K562 (cell line): ENCODE results near the gene ICE2. TPM values are rescaled to one million over a fixed set of nuclear protein-coding genes. Genes with fewer than 3 reads are reported as not detected.

Source experiments
- ATAC-seq: fragments of 200-7000 bp; cut with Tn5 transposase; 3 replicates; pipeline ENCODE4 v1.9.1; 2020; ENCODE audit warnings: moderate library complexity
- BruUV-seq: library from RNA; stranded (reverse); fragments of 400-500 nt; replicated peaks from 2 replicates; lab custom pipeline; 2021; lab: Mats Ljungman, UMichigan
- CTCF ChIA-PET: fragments of 300-600 bp; formaldehyde crosslinking; extraction: SDS; loops from one replicate; lab custom pipeline; 2021; ENCODE audit warnings: low intra/inter-chr PET ratio; lab: Yijun Ruan, JAX
- POLR2A ChIA-PET: fragments of 300-600, 350-650 bp; sonication (Branson Sonifier 250); formaldehyde crosslinking; extraction: SDS; loops from one replicate; lab custom pipeline; 2021; ENCODE audit warnings: antibody characterized with exemption, inconsistent platforms; lab: Yijun Ruan, JAX
- DNase-seq, 4 experiments: peaks; one replicate each; pipeline versions ENCODE4 v3.0.0 to v3.0.0-alpha.2; 2011 to 2018; ENCODE audit warnings: low spot score in 3 of 4, mixed read lengths in 3 of 4; ENCODE audit errors: extremely low read depth in 1 of 4
- FAIRE-seq: peaks from 2 replicates; lab custom pipeline; 2011; peaks lifted over from hg19 to GRCh38; lab: Jason Lieb, UNC
- H2AFZ ChIP-seq: 2 replicates; pipeline ENCODE4 v1.6.0; 2011; ENCODE audit warnings: low read depth, low read length, control low read depth, inconsistent platforms
- H3K27ac ChIP-seq: fragments of 200-600 bp; 3 replicates; pipeline ENCODE4 v1.8.0; 2011; ENCODE audit warnings: low read depth, mild to moderate bottlenecking, control low read depth, inconsistent platforms, low read length, moderate library complexity, mixed read lengths; ENCODE audit errors: extremely low read depth
- H3K27me3 ChIP-seq, 2 experiments: fragments of 300-600 bp in 1 of 2; 2 replicates in 1 of 2; 3 replicates in 1 of 2; pipeline versions ENCODE4 v1.6.0 to v1.8.0; 2011; ENCODE audit warnings: inconsistent platforms in 2 of 2, low read length in 2 of 2, mild to moderate bottlenecking in 1 of 2, mixed read lengths in 1 of 2, moderate library complexity in 1 of 2; ENCODE audit not compliant: control insufficient read depth in 2 of 2, insufficient read depth in 2 of 2
- H3K36me3 ChIP-seq: fragments of 300-600 bp; 3 replicates; pipeline ENCODE4 v1.8.0; 2011; ENCODE audit warnings: mild to moderate bottlenecking, low read length, inconsistent platforms; ENCODE audit not compliant: control insufficient read depth, insufficient read depth
- H3K4me1 ChIP-seq, 2 experiments: fragments of 200-600 bp in 1 of 2; replicated peaks in 1 of 2; 2 replicates in 1 of 2; 3 replicates in 1 of 2; pipeline versions ENCODE4 v1.5.1 to v1.8.0; 2011; ENCODE audit warnings: inconsistent platforms in 2 of 2, low read length in 2 of 2, mild to moderate bottlenecking in 1 of 2, mixed read lengths in 1 of 2, moderate library complexity in 1 of 2; ENCODE audit not compliant: control insufficient read depth in 2 of 2, insufficient read depth in 2 of 2
- H3K4me2 ChIP-seq: 2 replicates; pipeline ENCODE4 v1.6.1; 2011; ENCODE audit warnings: low read length, control low read depth, inconsistent platforms, mixed read lengths; ENCODE audit not compliant: insufficient read depth
- H3K4me3 ChIP-seq: fragments of 200-600 bp; sonication (generic), shearing (Covaris generic); 2 replicates; pipeline ENCODE4 v1.5.1; 2016; ENCODE audit warnings: control low read depth, inconsistent platforms
- H3K79me2 ChIP-seq: fragments of 200-600 bp; 3 replicates; pipeline ENCODE4 v1.8.0; 2011; ENCODE audit warnings: low read length, inconsistent platforms; ENCODE audit not compliant: control insufficient read depth, insufficient read depth
- H3K9ac ChIP-seq, 2 experiments: 2 replicates each; pipeline versions ENCODE4 v1.6.0 to v1.6.1; 2011; ENCODE audit warnings: low read depth in 2 of 2, low read length in 2 of 2, control low read depth in 1 of 2, inconsistent platforms in 1 of 2, mild to moderate bottlenecking in 1 of 2, mixed read lengths in 1 of 2; ENCODE audit not compliant: insufficient read depth in 1 of 2
- H3K9me1 ChIP-seq: one replicate; pipeline ENCODE4 v1.6.0; 2011; ENCODE audit warnings: inconsistent platforms, mild to moderate bottlenecking, low read length, moderate library complexity; ENCODE audit not compliant: control insufficient read depth, insufficient read depth
- H3K9me3 ChIP-seq: replicated peaks from 2 replicates; pipeline ENCODE4 v1.5.1; 2011; ENCODE audit warnings: low read depth, low read length, inconsistent platforms; ENCODE audit not compliant: control insufficient read depth, insufficient read depth
- H4K20me1 ChIP-seq: replicated peaks from 2 replicates; pipeline ENCODE4 v1.6.1; 2011; ENCODE audit warnings: low read length, inconsistent platforms, mixed read lengths; ENCODE audit not compliant: control insufficient read depth, insufficient read depth
- CREBBP ChIP-seq: IDR thresholded peaks from one replicate; pipeline ENCODE4 v1.6.1; 2012; ENCODE audit warnings: low read depth, mild to moderate bottlenecking, control low read depth, inconsistent platforms, low read length
- CXXC5 ChIP-seq: fragments of 250-450 bp; sonication (Bioruptor Pico); IDR thresholded peaks from 2 replicates; pipeline ENCODE4 v1.8.0; 2022; ENCODE audit warnings: inconsistent platforms, mild to moderate bottlenecking, moderate library complexity
- HNRNPK ChIP-seq: fragments of 200-400 bp; formaldehyde crosslinking; IDR thresholded peaks from one replicate; pipeline ENCODE4 v1.6.1; 2018; ENCODE audit warnings: mild to moderate bottlenecking, low read depth, low read length; ENCODE audit not compliant: poor library complexity, severe bottlenecking
- MYC ChIP-seq, 2 experiments: fragments of 250-450 bp in 1 of 2; sonication (Bioruptor Pico) in 1 of 2; IDR thresholded peaks; 2 replicates each; pipeline versions ENCODE4 v1.5.1 to v1.6.1; 2012 to 2021; ENCODE audit warnings: low read depth in 2 of 2, borderline replicate concordance in 1 of 2, improper control_type of control experiment in 1 of 2, low read length in 1 of 2, mild to moderate bottlenecking in 1 of 2, moderate library complexity in 1 of 2
- PCBP2 ChIP-seq: fragments of 200-400 bp; formaldehyde crosslinking; IDR thresholded peaks from 2 replicates; pipeline ENCODE4 v1.6.1; 2018; ENCODE audit warnings: low read length, low read depth, mild to moderate bottlenecking, moderate library complexity; ENCODE audit not compliant: poor library complexity, severe bottlenecking
- TGIF2 ChIP-seq: sonication (generic); formaldehyde crosslinking; IDR thresholded peaks from 2 replicates; pipeline ENCODE4 v1.8.1; 2022; ENCODE audit warnings: mild to moderate bottlenecking, missing genetic modification reagents, moderate library complexity
- TSC22D4 ChIP-seq: fragments of 450-650 bp; IDR thresholded peaks from 2 replicates; pipeline ENCODE4 v1.6.1; 2016; ENCODE audit warnings: missing genetic modification characterization, missing biosample characterization, control low read depth
- ZNF507 ChIP-seq: conservative IDR thresholded peaks from 2 replicates; pipeline ENCODE4 v1.6.1; 2017; ENCODE audit warnings: missing genetic modification characterization, missing compliant biosample characterization
- WGBS: fragments of 100-300 bp; shearing (Covaris generic); methylation state at CpG from one replicate; pipeline ENCODE4 v1.1.6; 2016; ENCODE audit warnings: low coverage, mixed read lengths; ENCODE audit not compliant: insufficient coverage; ENCODE audit errors: missing lambda C conversion rate; 5-methylcytosine and 5-hydroxymethylcytosine counted together
- in situ Hi-C: fragments of 300-500 bp; cut with MboI; formaldehyde crosslinking; loops from 4 replicates; pipeline ENCODE4 v1.15.0; 2018; ENCODE audit warnings: inconsistent platforms, mixed read lengths
- intact Hi-C: fragments of 100-400 bp; cut with micrococcal nuclease; formaldehyde crosslinking; loops from 2 replicates; pipeline ENCODE4 v1.14.2; 2022
- polyA plus RNA-seq, 8 experiments: library from polyadenylated mRNA; depleted of rRNA in 4 of 8; stranded (reverse) in 5 of 8; unstranded in 3 of 8; fragments of >200 nt; fragmentation: Nextera tagmentation in 2 of 8; fragmentation: Illumina TruSeq in 1 of 8; extraction: Ambion mirVana in 2 of 8; extraction: Trizol in 1 of 8; gene quantifications; 2 replicates each; pipeline versions ENCODE4 v1.2.1 to v1.2.3, GENCODE V29; 2011 to 2014; ENCODE audit warnings: inconsistent platforms in 1 of 8, missing spikeins in 1 of 8
- total RNA-seq, 7 experiments: library from RNA; depleted of rRNA in 6 of 7; stranded (reverse); fragments of >200 nt in 6 of 7; fragmentation: Illumina TruSeq in 2 of 7; extraction: Trizol in 2 of 7; gene quantifications; 2 replicates each; pipeline versions ENCODE4 v1.2.1 to v1.2.3, GENCODE V29; 2011 to 2021; ENCODE audit warnings: low replicate concordance in 1 of 7
- TF ChIP-seq, protein P1 (sequence below): fragments of 250-450 bp; sonication (Bioruptor Pico); IDR thresholded peaks from 2 replicates; pipeline ENCODE4 v1.5.1; 2021; ENCODE audit warnings: mild to moderate bottlenecking
- TF ChIP-seq, protein P2 (sequence below): fragments of 450-650 bp; IDR thresholded peaks from 2 replicates; pipeline ENCODE4 v1.6.1; 2018; ENCODE audit not compliant: partially characterized antibody
- TF ChIP-seq, protein P3 (sequence below): sonication (generic); formaldehyde crosslinking; IDR thresholded peaks from 2 replicates; pipeline ENCODE4 v1.8.0; 2023; ENCODE audit warnings: missing genetic modification reagents, mild to moderate bottlenecking, borderline replicate concordance

The ICE2 gene
- total and polyA plus RNA-seq, 9 of the 15 experiments (the other 6 are each of a cell fraction or from before 2014, with no cell fraction given), result 21.8 to 87.9 (median 58.1) TPM

DNA sequence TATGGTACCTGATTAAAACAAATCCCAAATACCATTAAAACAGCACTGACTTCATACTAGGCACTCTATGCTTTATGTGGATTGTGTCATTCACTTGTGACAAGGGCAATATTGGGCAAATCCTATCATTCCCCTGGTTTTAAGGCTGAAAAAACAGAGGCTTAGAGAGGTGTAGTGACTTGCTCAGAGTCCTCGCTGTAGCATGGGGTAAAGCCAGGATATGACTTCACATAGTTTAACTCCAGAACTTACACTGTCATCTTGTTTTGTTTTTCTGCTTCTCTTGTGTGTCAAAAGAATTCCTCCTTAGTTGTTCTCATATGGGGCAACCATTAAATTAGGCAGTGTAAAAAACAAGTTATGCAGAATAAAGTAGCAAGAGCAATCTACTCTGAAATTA is 40.3 kb upstream of the ICE2 start:
- ATAC-seq (no peak; the same call in 2 of the 3 replicates), DNase-seq (no peak), FAIRE-seq (no peak)
- 0% methylated on average over 1 of the region's 1 CpG for WGBS
- Histone ChIP-seq H3K27me3 (peaks cover 5 to 6% of the 10 kb centered on the region in 2 experiments; a peak in 3 of 5 replicates), H3K4me1 (no peaks in the 10 kb centered on the region), H3K79me2 (no peaks in the 10 kb centered on the region), H3K4me3 (no peak overlapping the region), H2AFZ (no peak overlapping the region), H3K9me3 (no peaks in the 10 kb centered on the region; the same call in 1 of the 2 replicates), H3K36me3 (no peaks in the 10 kb centered on the region), H3K27ac (no peak overlapping the region), H3K9ac (no peak overlapping the region), H3K4me2 (no peak overlapping the region), H4K20me1 (no peaks in the 10 kb centered on the region; the same call in 1 of the 2 replicates), H3K9me1 (no peaks in the 10 kb centered on the region)
- BruUV-seq, result no TSS peak
- in situ Hi-C loops, result no loop called here
- intact Hi-C loops, result no loop called here
- CTCF ChIA-PET, result no interaction called here
- POLR2A ChIA-PET, result no interaction called here
- no peak for TF ChIP-seq TSC22D4
- TF ChIP-seq, protein P1, sequence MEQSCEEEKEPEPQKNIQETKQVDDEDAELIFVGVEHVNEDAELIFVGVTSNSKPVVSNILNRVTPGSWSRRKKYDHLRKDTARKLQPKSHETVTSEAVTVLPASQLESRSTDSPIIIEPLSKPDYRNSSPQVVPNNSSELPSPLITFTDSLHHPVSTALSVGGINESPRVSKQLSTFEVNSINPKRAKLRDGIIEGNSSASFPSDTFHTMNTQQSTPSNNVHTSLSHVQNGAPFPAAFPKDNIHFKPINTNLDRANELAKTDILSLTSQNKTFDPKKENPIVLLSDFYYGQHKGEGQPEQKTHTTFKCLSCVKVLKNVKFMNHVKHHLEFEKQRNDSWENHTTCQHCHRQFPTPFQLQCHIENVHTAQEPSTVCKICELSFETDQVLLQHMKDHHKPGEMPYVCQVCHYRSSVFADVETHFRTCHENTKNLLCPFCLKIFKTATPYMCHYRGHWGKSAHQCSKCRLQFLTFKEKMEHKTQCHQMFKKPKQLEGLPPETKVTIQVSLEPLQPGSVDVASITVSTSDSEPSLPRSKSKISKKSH (CRISPR knock-in tag), result no peak
- no peak for TF ChIP-seq CXXC5 (CRISPR knock-in tag)
- TF ChIP-seq PCBP2, result no peak
- TF ChIP-seq ZNF507, result no peak
- no peak for TF ChIP-seq TGIF2 (CRISPR knock-in tag)
- TF ChIP-seq HNRNPK, result no peak
- TF ChIP-seq CREBBP, result no peak
- TF ChIP-seq, protein P2, sequence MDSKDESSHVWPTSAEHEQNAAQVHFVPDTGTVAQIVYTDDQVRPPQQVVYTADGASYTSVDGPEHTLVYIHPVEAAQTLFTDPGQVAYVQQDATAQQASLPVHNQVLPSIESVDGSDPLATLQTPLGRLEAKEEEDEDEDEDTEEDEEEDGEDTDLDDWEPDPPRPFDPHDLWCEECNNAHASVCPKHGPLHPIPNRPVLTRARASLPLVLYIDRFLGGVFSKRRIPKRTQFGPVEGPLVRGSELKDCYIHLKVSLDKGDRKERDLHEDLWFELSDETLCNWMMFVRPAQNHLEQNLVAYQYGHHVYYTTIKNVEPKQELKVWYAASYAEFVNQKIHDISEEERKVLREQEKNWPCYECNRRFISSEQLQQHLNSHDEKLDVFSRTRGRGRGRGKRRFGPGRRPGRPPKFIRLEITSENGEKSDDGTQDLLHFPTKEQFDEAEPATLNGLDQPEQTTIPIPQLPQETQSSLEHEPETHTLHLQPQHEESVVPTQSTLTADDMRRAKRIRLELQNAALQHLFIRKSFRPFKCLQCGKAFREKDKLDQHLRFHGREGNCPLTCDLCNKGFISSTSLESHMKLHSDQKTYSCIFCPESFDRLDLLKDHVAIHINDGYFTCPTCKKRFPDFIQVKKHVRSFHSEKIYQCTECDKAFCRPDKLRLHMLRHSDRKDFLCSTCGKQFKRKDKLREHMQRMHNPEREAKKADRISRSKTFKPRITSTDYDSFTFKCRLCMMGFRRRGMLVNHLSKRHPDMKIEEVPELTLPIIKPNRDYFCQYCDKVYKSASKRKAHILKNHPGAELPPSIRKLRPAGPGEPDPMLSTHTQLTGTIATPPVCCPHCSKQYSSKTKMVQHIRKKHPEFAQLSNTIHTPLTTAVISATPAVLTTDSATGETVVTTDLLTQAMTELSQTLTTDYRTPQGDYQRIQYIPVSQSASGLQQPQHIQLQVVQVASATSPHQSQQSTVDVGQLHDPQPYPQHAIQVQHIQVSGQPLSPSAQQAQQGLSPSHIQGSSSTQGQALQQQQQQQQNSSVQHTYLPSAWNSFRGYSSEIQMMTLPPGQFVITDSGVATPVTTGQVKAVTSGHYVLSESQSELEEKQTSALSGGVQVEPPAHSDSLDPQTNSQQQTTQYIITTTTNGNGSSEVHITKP, result no peak
- TF ChIP-seq, protein P3, sequence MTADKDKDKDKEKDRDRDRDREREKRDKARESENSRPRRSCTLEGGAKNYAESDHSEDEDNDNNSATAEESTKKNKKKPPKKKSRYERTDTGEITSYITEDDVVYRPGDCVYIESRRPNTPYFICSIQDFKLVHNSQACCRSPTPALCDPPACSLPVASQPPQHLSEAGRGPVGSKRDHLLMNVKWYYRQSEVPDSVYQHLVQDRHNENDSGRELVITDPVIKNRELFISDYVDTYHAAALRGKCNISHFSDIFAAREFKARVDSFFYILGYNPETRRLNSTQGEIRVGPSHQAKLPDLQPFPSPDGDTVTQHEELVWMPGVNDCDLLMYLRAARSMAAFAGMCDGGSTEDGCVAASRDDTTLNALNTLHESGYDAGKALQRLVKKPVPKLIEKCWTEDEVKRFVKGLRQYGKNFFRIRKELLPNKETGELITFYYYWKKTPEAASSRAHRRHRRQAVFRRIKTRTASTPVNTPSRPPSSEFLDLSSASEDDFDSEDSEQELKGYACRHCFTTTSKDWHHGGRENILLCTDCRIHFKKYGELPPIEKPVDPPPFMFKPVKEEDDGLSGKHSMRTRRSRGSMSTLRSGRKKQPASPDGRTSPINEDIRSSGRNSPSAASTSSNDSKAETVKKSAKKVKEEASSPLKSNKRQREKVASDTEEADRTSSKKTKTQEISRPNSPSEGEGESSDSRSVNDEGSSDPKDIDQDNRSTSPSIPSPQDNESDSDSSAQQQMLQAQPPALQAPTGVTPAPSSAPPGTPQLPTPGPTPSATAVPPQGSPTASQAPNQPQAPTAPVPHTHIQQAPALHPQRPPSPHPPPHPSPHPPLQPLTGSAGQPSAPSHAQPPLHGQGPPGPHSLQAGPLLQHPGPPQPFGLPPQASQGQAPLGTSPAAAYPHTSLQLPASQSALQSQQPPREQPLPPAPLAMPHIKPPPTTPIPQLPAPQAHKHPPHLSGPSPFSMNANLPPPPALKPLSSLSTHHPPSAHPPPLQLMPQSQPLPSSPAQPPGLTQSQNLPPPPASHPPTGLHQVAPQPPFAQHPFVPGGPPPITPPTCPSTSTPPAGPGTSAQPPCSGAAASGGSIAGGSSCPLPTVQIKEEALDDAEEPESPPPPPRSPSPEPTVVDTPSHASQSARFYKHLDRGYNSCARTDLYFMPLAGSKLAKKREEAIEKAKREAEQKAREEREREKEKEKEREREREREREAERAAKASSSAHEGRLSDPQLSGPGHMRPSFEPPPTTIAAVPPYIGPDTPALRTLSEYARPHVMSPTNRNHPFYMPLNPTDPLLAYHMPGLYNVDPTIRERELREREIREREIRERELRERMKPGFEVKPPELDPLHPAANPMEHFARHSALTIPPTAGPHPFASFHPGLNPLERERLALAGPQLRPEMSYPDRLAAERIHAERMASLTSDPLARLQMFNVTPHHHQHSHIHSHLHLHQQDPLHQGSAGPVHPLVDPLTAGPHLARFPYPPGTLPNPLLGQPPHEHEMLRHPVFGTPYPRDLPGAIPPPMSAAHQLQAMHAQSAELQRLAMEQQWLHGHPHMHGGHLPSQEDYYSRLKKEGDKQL (CRISPR knock-in tag), result no peak
- no peak for TF ChIP-seq MYC (IDR thresholded peaks at IDR 0.05; ENCODE audit: low read depth, low read length)
- no peak for TF ChIP-seq MYC (CRISPR knock-in tag; IDR thresholded peaks at IDR 0.05; ENCODE audit: borderline replicate concordance, low read depth)
